ENCODE measurements around the gene GZF1.
"Not testable (repeated sequence)": the region's sequence is repeated elsewhere in the genome, so short reads cannot be mapped to it uniquely, and the experiment has no call there.

The GZF1 gene

DNA sequence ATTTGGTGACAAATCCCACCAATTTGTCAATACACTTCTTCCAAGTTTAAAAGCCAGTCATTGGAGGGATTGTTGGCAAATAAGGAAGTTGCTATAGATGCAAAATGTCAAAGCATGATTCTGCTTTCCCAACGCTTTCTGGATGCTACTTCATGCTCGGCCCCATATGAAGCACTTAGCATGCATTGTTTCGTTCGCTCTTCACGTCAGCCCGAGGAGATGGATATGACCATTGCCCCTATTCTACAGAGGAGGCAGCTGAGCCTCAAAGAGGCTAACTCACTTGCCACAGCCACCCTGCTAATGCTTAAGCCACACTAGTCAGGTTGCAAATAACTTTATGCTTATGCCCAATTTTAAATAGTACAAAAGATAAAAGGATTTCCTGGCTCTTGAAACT lies 14.2 kb upstream of the GZF1 start:
- no peak for DNase-seq

DNA sequence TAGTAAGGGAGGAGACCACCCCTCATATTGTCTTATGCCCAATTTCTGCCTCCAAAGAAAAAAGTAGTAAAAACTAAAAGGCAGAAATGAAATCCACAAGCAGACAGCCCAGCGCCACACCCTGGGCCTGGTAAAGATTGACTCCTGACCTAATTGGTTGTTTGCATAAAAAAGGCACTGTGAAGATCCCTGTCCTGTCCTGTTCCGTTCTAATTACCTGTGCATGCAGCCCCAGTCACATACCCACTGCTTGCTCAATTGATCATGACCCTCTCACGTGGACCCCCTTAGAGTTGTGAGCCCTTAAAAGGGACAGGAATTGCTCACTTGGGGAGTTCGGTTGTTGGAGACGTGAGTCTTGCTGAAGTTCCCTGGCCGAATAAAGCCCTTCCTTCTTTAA lies 13.5 kb upstream of the GZF1 start:
- DNase-seq: not testable (repeated sequence)

DNA sequence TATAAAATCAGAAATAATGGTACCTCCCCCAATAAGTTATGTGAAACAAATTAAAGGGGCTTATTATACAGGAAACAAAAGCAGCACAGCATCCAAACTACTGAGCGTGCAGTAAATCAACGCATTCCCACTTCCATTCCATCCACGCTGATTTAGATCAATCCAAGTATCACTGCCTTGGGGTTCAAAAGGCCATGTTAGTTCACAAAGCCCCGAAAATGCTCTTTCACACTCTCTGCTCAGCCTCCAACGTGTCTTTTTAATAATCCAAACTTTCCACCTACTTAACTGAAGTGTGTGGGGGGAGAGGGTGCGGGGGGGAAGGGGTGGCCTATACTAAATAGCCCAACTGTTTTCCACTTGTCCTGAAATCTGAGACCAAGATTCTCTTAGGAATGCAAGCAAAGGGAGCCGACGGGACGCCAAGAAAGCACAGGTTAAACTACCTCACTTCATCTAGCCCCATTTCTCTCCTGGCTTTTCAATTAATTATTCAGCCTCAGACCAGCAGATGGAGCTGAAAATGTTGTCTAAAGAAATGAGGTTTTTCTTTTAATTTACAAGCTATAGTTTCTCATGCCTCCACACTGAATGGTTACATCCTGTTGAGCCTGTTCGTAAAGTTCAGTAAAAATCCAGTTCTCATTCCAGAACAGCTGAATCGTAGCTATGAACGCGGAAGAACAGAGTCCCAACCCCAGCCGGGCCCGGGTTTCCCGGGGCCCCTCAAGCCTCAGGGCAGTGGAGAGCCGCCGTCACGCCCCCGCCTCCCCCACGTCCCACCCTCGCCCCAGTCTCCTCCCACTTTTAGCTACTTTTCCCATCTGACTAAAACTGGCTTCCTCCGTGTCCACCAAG lies 12.4 kb upstream of the GZF1 start:
- DNase-seq: peak in 1 of 2 experiments; percentile 70

DNA sequence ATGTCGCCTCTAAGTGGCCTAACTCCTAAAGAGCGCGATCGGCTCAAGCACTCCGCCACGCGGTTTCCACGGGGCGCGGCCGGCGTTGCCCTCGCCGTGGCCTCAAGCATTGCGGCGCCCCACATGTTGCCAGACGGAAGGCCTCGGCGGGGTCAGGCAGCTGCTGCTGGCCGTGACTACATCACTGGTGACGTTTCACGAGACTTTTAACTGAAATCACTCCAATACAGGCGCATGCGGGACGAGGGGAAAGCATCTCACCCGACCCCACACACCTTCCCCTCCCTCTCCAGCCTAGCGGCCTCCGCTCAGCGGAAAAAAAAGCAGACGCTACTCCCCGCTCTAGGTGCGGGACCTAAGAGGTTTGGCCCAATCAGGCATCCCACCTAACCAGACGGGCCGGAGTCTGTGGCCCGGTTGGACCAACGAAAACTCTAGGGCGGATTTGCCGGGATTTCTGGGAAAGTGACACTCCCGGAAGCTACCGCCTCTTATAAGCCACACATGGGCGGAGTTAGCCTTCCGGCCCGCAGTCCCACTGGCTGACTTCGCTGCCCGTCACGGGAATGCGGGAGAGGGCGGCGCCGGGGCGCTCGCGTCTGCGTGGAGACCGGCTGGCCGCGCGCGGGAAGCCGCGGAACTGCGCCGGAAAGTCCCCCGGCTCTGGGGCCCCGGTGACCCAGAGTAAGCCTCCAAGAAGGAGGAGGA lies 11.6 kb upstream of the GZF1 start, which contains the start of gene NXT1:
Gene NXT1 (plus strand): TSS at position 596 of the 708 bp plus-strand sequence. CDS start 3,251 bp downstream, outside the sequence.
- peak; percentile 94 to 95 for DNase-seq

DNA sequence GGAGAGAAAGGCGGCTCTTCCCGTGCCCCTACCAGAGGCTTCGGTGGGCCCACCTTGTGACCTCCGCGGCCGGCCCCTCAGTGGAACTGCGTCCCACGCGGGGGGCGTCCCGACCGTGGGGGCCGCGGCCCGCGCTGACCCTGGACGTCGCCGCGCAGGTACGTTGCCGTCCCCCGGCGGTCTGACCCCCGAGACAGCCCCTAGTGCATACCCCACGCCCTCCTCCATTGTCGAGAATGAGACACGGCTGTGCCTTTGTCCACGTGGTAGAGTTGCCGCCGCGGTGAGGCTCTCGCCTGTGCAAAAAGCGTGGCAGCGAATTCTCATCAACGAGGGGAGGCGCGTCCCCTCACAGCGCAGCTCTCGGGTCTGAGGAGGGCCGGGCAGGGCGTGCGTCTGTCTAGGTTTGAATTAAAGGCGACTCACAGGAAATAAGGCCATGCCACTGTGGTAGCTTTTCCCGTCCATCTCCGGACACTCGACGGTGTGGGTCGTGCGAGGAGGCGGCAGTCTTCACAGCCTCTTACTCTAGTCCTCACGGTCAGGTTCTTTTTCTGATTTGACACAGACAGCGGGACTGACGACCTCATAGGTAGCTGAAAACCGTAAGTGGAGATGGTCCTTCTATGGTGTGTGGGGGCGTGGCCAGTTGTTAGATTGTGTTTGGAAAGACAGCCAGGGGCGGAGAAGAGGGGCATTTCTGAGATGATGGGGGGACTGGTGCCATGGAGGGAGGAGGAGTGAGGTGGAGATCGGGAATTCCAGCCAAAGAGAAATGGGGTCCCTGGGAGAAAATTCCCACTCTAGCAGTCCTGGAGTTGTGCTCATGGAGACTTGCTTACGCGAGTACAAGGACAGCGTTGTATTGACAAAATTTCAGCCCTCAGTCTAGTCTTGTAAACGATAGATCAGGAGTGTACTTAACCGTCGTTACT lies 10.8 kb upstream of the GZF1 start:
- peak; percentile 50 to 57 for DNase-seq

DNA sequence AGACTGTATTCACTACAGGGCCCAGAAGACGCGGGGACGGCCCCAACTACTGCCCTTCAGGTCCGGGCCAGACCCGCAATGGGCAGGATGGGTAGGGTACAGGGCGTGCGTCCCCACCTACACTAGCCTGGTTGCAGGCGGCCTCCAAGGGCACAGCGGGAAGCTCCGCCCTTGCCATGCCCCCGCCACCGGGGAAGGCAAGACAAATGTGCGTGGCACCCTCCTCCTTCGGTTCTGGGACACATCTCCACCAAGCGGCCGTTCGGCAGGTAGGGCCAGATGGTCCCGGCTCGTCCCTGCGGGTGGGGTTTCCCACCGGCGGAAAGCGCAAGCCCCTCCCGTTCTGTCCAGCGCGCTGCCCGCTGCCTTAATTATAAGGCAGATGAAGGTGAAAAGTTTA lies 5.8 kb upstream of the GZF1 start:
- no peak for DNase-seq

DNA sequence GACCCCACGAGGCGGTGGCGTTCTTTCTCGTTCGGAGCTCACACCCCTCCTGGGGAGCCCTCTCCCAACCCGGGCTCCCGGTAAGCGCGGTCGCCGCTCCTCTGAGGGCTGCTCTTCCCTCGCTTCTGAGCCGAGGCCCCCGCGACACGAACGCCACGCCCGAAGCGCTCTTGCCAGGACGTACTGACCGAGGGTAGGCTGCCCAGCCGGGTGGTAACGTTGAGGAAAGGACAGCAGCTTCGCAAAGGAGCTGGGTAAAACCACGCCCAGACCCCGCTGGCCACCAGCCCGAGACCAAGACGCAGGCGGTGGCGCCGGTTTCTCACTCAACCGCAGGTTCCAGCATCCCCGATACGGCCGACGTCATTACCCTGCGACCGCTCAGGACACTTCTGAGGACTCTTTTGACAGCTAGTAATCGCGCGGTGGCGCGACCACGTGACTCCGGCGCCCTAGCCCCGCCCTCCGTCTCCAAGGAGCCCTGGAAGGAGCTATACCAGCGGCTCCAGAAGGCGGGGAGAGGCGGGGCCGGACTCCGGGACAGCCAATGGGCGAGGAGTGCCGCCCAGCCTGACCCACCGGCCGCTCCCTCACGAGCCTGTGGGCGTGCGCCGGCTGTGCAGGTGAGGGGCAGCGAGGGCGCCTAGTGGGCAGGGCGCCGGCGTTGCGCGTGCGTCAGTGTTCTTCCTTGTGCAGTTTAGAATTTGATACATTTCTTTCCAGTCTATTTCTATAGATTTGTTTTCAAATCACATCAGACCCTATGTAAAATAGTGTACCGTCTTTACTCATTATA lies 4.0 kb upstream of the GZF1 start:
- DNase-seq: peak; percentile 99 to 100

DNA sequence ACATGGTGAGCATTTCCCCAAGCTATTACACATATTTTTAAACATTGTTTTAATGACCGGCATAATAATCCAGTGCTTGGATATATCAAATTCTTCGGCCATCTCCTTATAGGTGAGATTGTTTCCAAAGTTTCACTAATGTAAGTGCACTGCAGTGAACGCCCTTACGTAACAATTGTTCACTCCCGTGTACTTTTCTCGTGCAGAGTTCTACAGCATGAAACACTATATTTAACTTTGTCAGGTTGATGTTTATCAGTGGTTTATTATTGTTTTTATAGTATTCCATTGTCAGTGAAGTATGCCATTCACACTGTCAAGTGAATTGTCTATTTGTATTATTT lies 3.4 kb upstream of the GZF1 start:
- no peak for DNase-seq

DNA sequence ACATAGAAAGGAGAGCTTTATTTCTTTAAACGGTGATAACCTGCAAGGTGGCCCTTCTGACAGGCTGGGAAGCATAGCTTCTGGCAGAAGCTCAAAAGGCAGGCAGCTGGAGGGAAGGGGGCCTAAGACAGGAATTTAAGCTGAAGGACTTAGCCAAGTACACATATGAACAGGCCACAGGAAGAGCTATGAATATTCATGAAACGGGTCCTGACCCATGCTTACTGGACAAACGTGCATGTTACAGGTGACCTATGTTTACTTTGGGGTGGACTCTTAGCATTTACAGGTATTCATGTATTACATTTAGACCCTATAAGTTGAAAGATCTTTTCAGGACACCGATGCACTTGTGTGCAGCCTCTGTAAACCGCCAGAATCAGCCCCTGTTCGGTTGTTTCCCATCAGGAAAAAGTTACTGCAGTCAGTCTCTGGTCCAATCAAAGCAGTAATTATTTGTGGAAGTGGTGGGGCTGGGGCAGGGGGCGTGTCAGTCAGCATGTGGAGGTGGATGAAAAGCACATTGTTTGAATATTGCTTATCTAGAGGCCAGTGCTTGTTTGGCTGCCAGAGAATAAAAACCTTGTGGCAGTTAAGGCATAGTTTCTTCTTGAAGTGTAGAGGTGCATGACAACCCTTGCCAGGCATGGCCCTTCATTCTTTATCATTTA lies 2.9 kb upstream of the GZF1 start:
- no peak for DNase-seq

DNA sequence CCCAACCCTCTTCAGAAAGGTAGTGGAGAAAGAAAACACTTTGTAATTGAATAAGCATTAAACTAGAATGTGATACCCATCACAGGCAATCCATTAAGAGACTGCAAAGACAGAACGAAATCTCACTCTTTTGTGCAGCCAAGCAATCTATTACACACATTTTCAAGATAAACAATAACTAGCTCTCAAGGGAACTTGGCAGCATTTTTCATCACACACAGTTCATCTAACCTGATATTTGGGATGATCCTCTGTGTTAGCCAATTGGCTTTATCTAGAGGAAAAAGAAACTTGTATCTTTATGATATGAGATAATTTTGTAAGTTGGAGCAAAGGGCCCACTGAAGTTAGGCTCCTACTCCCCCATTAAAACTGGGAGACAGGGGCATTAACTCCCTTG lies 1.5 kb upstream of the GZF1 start:
- no peak for DNase-seq

DNA sequence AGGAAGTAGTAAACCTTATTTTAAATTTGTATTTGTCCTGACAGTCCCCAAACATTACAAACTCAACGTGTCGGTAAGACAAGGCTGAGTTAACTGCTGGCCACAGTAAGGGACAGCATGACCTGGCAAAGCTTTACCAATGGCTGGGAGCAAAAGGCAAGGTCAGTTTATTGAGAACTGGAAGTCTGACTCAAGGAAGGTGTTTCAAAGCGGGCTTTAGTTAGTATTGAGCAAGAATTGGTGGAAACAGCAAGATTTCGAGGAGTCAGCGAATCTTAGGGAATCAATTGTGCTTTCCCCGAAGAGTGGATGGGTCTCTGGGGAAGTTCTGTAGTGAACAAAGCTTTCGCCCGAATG lies 885 bp upstream of the GZF1 start:
- no peak for DNase-seq

DNA sequence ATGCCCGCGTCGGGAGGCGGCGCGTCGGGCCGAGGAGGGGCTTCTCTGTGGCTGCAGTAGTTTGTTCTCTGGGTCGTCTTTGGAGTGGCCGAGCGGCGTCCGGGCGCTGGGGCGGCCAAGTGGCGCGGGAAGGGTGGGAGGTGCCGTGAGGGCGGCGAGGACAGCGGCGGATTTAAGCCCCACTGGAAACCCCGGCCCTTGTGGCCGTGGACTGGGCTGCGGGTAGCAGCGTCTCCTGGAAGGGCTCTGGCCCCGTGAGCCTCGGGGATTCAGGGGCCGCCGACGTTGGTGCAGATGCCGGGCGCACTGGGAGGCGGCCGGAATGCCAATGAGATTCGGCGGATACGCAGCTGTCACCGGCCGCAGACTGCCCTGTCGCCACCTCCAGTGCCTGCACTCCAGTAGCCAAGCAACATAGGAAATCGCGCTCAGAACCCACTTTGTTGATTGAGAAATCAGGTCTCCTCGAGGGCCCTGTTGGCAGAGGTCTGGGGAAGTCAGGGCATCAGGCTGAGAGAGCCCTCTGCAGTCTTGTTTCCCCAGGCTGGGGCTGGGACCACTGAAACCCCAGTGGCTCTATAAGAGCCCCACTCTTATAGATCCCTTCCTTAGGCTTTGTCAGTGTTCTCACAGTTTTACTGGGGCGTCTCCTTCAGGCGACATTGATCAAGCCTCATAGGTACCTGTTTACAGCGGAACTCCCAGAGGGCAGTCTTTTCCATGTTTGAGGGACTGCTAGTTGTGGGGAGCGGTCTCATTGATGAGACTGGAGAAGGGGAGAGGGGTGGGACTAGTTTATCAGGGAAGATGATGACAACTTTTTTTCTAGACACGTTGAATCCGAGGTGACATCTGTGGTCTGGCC lies 642 bp downstream of the GZF1 start:
- DNase-seq: peak in 1 of 2 experiments; percentile 14

DNA sequence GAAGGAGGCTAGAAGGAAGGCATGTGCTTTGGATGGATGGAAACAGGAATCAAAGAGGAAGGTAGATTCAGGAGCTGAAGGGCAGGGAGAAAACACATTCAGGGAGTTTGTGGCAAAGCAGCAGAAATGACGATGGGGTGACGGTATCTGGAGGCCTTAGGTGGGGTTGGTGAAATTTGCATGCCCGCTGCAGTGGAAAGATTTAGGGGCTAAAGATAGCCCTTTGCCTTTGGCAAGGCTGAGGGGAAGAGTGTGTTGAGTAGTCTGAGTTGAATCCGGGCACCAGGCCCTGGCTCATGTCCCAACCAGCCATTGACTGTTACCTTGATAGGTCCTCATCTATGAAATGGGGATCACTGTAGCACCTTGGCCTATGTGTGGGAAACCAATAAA lies 1.3 kb downstream of the GZF1 start:
- DNase-seq: no peak

DNA sequence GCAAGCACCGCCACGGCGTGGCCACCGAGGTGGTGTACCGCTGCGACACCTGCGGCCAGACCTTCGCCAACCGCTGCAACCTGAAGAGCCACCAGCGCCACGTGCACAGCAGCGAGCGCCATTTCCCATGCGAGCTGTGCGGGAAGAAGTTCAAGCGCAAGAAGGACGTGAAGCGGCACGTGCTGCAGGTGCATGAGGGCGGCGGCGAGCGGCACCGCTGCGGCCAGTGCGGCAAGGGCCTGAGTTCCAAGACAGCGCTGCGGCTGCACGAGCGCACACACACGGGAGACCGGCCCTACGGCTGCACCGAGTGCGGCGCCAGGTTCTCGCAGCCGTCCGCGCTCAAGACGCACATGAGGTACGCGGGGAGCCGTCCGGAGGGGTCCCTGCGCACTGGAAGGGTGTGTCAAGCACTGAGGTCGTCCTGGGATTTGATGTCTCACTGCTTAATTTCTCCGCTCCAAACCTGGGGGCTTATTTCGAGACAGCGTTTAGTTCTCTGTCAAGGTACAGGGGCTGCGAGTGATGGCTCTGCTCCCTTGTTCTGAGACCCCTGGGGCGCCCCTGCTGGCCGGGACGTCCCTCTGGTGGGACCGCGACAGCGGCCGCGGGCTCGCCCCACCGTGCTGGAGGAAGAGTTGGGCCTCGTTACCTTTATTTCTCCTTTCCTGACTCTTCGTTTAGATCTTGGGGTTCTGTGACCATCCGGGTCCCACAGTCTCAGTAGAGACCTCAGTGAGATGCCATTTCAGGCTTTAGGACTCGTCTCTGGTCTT lies 3.6 kb downstream of the GZF1 start:
- no peak for DNase-seq

DNA sequence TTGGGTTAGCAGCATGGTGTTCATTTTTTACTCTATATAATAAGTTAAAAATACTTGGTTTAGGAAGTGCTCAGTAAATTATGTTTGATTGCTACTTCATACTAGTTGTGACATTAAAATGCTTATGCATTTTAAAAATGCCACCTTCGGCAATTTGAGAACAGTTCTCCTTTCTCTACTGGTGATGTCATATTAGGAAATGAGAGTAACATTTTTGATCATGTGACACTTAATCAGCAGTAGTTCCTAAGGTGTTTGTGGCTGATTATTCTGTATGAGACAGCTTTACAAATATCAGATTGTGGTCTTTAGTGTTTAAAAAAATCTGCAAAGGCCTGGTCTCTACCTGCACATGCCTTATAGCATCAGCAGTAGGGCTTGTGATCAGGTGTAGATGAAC lies 4.4 kb downstream of the GZF1 start:
- no peak for DNase-seq

DNA sequence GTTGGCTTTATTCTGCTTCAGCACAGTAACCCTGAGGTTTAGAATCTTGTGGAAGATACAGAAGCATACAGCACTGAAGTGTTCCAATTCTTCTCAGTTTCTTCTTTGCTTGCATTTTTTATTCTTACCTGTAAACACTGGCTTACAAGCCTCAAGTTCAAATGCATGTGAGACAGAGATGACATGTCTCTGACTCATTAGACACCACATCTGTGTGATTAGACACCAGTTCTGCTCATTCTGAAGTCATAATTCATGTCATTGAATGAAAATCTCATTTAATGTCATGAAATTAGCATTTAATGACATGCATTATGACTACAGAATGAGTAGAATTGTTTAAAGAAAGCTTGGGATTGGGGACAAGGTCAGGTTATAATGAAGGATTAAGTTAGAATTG lies 5.8 kb downstream of the GZF1 start:
- no peak for DNase-seq

DNA sequence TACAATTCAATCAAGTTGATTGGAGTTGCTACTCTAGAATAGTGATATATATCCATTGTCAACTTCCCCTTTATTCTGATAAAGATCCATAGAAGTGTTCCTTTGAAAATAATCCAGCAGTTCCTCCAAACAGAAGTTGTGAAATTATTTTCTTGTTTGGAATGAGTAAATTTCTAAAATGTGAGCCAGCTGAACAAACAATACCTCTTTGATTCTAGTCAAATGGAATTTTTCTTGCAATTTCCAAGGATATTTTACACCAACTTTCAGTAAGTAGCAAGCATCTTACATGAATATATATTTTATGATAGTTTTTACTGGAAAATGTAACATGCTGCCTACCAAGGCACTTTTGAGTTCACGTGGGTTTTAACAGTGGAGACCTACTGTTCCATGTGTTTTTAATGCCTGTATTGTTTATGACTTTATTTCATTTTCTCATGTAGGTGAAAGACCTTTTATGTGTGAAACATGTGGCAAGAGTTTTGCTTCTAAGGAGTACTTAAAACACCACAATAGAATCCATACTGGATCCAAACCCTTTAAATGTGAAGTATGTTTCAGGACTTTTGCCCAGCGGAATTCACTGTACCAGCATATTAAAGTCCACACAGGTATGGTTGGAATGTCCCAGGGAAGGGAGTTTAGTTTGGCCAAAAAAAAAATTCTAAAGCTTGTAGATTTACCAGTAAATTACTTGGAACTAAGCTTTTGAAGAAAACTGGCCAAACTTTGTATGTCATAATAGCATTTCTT lies 6.5 kb downstream of the GZF1 start:
- DNase-seq: no peak

DNA sequence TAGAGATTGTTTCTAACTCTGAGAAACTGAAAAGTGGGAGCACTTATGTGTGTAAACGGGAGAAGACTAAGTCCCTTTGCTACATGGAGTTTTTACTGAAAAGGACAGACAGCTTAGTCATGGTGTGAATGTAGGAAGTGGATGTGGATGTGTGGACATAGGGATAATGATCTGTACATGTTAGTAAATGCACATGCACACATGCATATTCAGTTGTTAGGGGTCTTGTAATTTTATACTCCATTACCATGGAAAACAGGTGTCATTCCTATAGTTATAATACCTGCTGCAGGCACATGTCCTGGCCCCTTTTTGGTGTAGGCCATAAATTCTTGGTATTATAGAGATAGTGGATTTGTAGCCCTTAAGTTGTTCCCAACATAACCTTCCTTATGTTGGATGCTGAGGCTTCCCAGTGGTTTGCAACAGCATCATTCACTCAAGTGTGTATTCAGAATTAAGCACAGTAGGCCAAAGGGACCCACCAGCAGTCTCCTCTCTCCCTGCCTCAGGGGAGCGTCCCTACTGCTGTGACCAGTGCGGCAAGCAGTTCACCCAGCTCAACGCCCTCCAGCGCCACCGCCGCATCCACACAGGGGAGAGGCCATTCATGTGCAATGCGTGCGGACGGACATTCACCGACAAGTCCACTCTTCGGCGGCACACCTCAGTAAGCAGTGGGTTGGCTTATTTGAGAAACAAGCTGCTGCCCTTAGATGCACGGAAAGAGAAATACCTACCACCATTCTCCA lies 7.3 kb downstream of the GZF1 start:
- DNase-seq: no peak

DNA sequence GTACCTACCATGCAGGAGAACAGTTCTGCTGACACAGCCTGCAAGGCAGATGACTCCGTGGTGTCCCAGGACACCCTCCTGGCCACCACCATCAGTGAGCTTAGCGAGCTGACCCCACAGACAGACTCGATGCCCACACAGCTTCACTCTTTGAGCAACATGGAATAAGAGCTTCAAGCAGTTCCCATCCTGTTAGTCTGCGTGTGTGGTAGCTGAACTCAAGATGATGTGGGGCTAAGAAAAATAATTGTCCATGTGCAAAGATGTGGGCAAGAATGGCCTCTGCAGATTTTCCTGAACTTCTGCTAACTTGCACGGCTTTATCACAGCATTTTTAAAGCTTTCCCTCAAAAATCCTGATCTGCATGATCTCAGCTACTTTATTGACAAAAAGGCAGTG lies 8.3 kb downstream of the GZF1 start:
- no peak for DNase-seq

Data from stimulated activated CD4-positive, alpha-beta T cell treated with anti-CD3 and anti-CD28 coated beads, Interleukin-4, amount 100 ng/mL, for 4 hours (primary cell).